NT2/D1 (cell line): Measurements from ENCODE around the gene ROPN1B.
"Not testable (repeated sequence)": the region's sequence is repeated elsewhere in the genome, so short reads cannot be mapped to it uniquely, and the experiment has no call there.

ENCODE experiments used
- SUZ12 ChIP-seq: IDR thresholded peaks from 2 replicates; pipeline ENCODE4 v1.6.1; 2011; ENCODE audit not compliant: insufficient read length, insufficient read depth; ENCODE audit errors: extremely low read depth
- YY1 ChIP-seq: IDR thresholded peaks from 2 replicates; pipeline ENCODE4 v1.6.1; 2011; ENCODE audit not compliant: insufficient read length, insufficient read depth
- ZNF274 ChIP-seq: IDR thresholded peaks from 2 replicates; pipeline ENCODE4 v1.6.1; 2011; ENCODE audit warnings: mild to moderate bottlenecking, low read depth, low read length

DNA sequence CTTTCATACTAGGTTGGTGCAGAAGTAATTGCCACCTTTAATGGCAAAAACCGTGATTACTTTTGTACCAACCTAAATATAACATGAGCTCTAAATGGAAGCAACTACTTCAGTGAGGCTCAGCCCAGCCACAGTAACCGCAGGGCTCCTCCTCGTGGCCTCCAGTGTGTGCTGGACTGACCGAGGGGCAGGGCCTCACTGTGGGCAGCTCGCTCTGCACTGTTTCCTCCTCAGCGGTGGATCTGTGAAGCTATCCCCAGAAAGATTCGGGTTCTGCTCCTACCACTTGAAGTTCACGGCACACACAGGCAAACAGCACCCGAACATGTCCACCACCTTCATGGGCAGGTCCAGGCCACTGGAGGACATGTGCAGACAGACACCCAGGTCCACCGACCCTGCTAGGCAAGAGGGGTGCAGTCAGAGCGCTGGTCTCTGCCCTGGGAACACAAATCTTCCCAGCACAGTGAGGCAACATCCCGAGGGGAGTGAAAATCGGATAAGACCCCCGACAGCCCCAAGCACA, 37.6 kb upstream of the ROPN1B start:
- TF ChIP-seq ZNF274, YY1, SUZ12: not testable (repeated sequence)
